Stomach (tissue), 9 donors: ENCODE measurements around the gene PRELID3B. TPM values are rescaled to one million over a fixed set of nuclear protein-coding genes. Genes with fewer than 3 reads are reported as not detected.

ENCODE experiments used
- DNase-seq, 2 donors: peaks; one replicate each; pipeline versions ENCODE4 v3.0.0 to v3.0.0-alpha.2; 2013 to 2019
- H3K27ac ChIP-seq, 5 donors: fragments of 200-600 bp in 4 of 5; sonication (generic) in 4 of 5; one replicate each; pipeline ENCODE4 v1.5.1; 2013 to 2019; ENCODE audit warnings: mild to moderate bottlenecking in 1 of 5, moderate library complexity in 1 of 5
- H3K27me3 ChIP-seq, 3 donors: fragments of 200-600 bp; sonication (generic); one replicate each; pipeline ENCODE4 v1.5.1; 2017 to 2019; ENCODE audit warnings: mixed run types in 1 of 3
- H3K36me3 ChIP-seq, 4 donors: fragments of 200-600 bp; sonication (generic); 1 replicate in 3 of 4; 2 replicates in 1 of 4; pipeline ENCODE4 v1.5.1; 2016 to 2019
- H3K4me1 ChIP-seq, 4 donors: fragments of 200-600 bp; sonication (generic); one replicate each; pipeline ENCODE4 v1.5.1; 2016 to 2019
- H3K4me3 ChIP-seq, 4 donors: fragments of 200-600 bp; sonication (generic) in 3 of 4; one replicate each; pipeline ENCODE4 v1.5.1; 2016 to 2019; ENCODE audit warnings: mild to moderate bottlenecking in 1 of 4
- H3K9me3 ChIP-seq, 4 donors: fragments of 200-600 bp; sonication (generic); one replicate each; pipeline ENCODE4 v1.5.1; 2016 to 2019
- CTCF ChIP-seq, 7 experiments: fragments of 450-650 bp in 4 of 7; fragments of 200-600 bp in 3 of 7; sonication (generic) in 3 of 7; IDR thresholded peaks; one replicate each; pipeline ENCODE4 v1.5.1; 2016 to 2019; ENCODE audit warnings: antibody characterized with exemption in 7 of 7, control low read depth in 2 of 7, mild to moderate bottlenecking in 1 of 7
- EP300 ChIP-seq: sonication (generic); formaldehyde crosslinking; IDR thresholded peaks from one replicate; pipeline ENCODE4 v1.6.1; 2017; ENCODE audit warnings: antibody characterized with exemption
- POLR2A ChIP-seq, 4 donors: fragments of 450-650 bp; IDR thresholded peaks; one replicate each; pipeline ENCODE4 v1.6.1; 2016; ENCODE audit warnings: antibody characterized with exemption in 4 of 4, control low read depth in 2 of 4, mild to moderate bottlenecking in 1 of 4, moderate library complexity in 1 of 4
- POLR2AphosphoS5 ChIP-seq, 3 donors: sonication (generic); formaldehyde crosslinking; IDR thresholded peaks; one replicate each; pipeline ENCODE4 v1.6.1; 2016; ENCODE audit warnings: antibody characterized with exemption in 3 of 3
- WGBS, 5 donors: extraction: QIAGEN DNeasy Blood & Tissue Kit in 3 of 5; methylation state at CpG; one replicate each; pipeline versions ENCODE4 v1.1.5 to v1.1.7; 2013 to 2018; 5-methylcytosine and 5-hydroxymethylcytosine counted together
- intact Hi-C: fragments of 100-400 bp; cut with DNase I; formaldehyde crosslinking; loops from one replicate; pipeline ENCODE4 v1.15.1; 2023; ENCODE audit warnings: low total_unique reads
- polyA plus RNA-seq, 3 donors: library from polyadenylated mRNA; stranded (reverse); fragments of 200-250 nt; gene quantifications; one replicate each; pipeline ENCODE4 v1.2.3, GENCODE V29; 2013
- total RNA-seq, 5 donors: library from RNA; depleted of rRNA; stranded (reverse); fragments of >200 nt; gene quantifications; one replicate each; pipeline versions ENCODE4 v1.1.0 to v1.2.3, GENCODE V29; 2014 to 2016
- donor health status: healthy with polysubstance abuse.
- donor health status: Bipolar disorder and iron deficiency.
- donor health status: healthy.

Gene PRELID3B
- total and polyA plus RNA-seq, 8 donors = 20.0 to 322 (median 56.1) TPM

GRCh38 chr20:59051666-59052185 is 9.1 kb upstream of the PRELID3B start:
- Histone ChIP-seq H3K27me3 (peaks cover 0 to 23% (median 0%) of the 10 kb centered on the region in 3 donors), H3K36me3 (no peaks in the 10 kb centered on the region), H3K9me3 (no peaks in the 10 kb centered on the region), H3K4me1 (no peaks in the 10 kb centered on the region), H3K4me3 (no peak overlapping the region), H3K27ac (no peak overlapping the region)
- 53 to 71% (median 61%) methylated on average over 6 of the region's 6 CpGs for WGBS, 5 donors
- DNase-seq = peak in 1 of 2 donors; percentile 66
- intact Hi-C loops = no loop called here
- TF ChIP-seq POLR2A (IDR thresholded peaks at IDR 0.05) (no peak), POLR2AphosphoS5 (IDR thresholded peaks at IDR 0.05) (no peak), EP300 (no peak), CTCF (IDR thresholded peaks at IDR 0.05) (no peak)

- 77 to 89% (median 82%) methylated on average over 1 of the region's 1 CpG for WGBS, 5 donors
- TF ChIP-seq POLR2AphosphoS5 (IDR thresholded peaks at IDR 0.05) (no peak), CTCF (IDR thresholded peaks at IDR 0.05) (no peak), EP300 (no peak), POLR2A (IDR thresholded peaks at IDR 0.05) (no peak)
- no peaks in the 10 kb centered on the region for H3K9me3 ChIP-seq
- no peak overlapping the region for H3K4me3 ChIP-seq
- H3K27me3 ChIP-seq = peaks cover 0 to 23% (median 0%) of the 10 kb centered on the region in 3 donors
- no peak overlapping the region for H3K27ac ChIP-seq
- DNase-seq = no peak
- H3K36me3 ChIP-seq = no peaks in the 10 kb centered on the region
- intact Hi-C loops = no loop called here
- H3K4me1 ChIP-seq = no peaks in the 10 kb centered on the region
Observed at GRCh38 chr20:59050437-59050836, 7.9 kb upstream of the PRELID3B start.

GRCh38 chr20:59048681-59049030 is 6.1 kb upstream of the PRELID3B start:
- TF ChIP-seq POLR2AphosphoS5 (IDR thresholded peaks at IDR 0.05) (no peak), EP300 (no peak), POLR2A (IDR thresholded peaks at IDR 0.05) (no peak), CTCF (IDR thresholded peaks at IDR 0.05) (no peak)
- 80 to 90% (median 87%) methylated on average over 2 of the region's 2 CpGs for WGBS, 5 donors
- no peak overlapping the region for H3K4me3 ChIP-seq
- H3K36me3 ChIP-seq = no peaks in the 10 kb centered on the region
- no peaks in the 10 kb centered on the region for H3K9me3 ChIP-seq
- H3K27me3 ChIP-seq = peaks cover 0 to 23% (median 0%) of the 10 kb centered on the region in 3 donors
- intact Hi-C loops = loop anchor here (10.0 kb wide), 1 partner anchor 64 kb away; the partner anchor contains the start of gene NELFCD
- peaks cover 0 to 3% (median 0%) of the 10 kb centered on the region in 4 donors for H3K4me1 ChIP-seq
- DNase-seq = no peak
- H3K27ac ChIP-seq = peak overlapping the region in 1 of 5 donors; percentile 39

- intact Hi-C loops = loop anchor here (10.0 kb wide), 1 partner anchor 63 kb away; the partner anchor contains the start of gene NELFCD
- peak in 1 of 2 donors; percentile 68 for DNase-seq
- WGBS, 5 donors = 42 to 61% (median 45%) methylated on average over 5 of the region's 5 CpGs
- TF ChIP-seq POLR2A (IDR thresholded peaks at IDR 0.05) (no peak), POLR2AphosphoS5 (IDR thresholded peaks at IDR 0.05) (peak in 1 of 3 donors; percentile 69)
- no peaks in the 10 kb centered on the region for H3K36me3 ChIP-seq
- H3K27me3 ChIP-seq = peaks cover 0 to 23% (median 0%) of the 10 kb centered on the region in 3 donors
- H3K4me3 ChIP-seq = no peak overlapping the region
- H3K9me3 ChIP-seq = no peaks in the 10 kb centered on the region
- peaks cover 2 to 9% (median 4%) of the 10 kb centered on the region in 4 donors for H3K4me1 ChIP-seq
- peak overlapping the region in 2 of 5 donors; percentile 39 to 58 for H3K27ac ChIP-seq
Observed at GRCh38 chr20:59047938-59048680, 5.5 kb upstream of the PRELID3B start.
